H54 (cell line): ENCODE data around the gene PPP2R5D.
A peak's percentile ranks its signal among the peaks of the same experiment; 100 is the strongest.

Source experiments
- DNase-seq: peaks from one replicate; pipeline ENCODE4 v3.0.0; 2011; ENCODE audit warnings: low spot score, mixed read lengths; ENCODE audit not compliant: insufficient read length
- FAIRE-seq: peaks from 3 replicates; lab custom pipeline; 2011; peaks lifted over from hg19 to GRCh38; lab: Jason Lieb, UNC
- POLR2A ChIP-seq: IDR thresholded peaks from 2 replicates; pipeline ENCODE4 v1.6.1; 2011; ENCODE audit warnings: low read depth, mild to moderate bottlenecking, low read length

PPP2R5D gene

DNA sequence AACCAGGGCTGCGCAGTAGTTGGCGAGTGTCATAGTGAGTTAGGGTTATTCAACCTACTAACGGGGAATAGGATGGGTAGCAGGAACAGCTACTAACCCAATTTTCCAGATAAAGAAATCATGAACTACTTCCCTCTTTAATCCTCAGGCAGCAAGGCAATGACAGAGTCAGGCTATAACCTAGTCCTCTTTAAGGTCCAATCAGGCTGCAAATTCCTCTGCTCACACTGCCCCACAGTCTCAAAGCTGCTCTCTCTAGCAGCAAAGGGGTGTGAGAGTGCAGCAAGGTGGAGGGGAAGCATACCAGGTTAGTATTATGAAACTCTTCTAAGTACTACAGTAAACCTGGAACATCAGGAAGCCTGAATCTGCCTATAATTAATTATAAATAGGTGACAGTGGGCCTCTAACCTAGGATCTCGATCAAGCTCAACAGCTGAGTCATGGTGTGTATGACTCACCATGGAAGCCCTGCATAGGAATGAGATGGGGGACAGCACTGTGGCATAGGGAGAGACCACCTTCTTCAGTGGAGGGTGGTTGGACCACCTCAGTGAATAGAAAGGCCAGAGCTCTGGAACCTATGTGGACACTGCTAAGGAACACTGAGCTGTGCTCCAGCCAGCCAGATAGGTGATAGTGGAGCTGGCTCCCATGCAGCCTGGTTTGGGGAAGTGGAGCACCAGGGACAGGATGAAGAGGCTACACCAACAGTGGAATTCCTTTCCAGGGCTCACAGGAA, 13.3 kb upstream of the PPP2R5D start:
- TF ChIP-seq POLR2A: 0 out of 2 replicates have a peak, but pooled peaks have one; percentile 14
- DNase-seq (no peak), FAIRE-seq (no peak)

- FAIRE-seq: no peak
- TF ChIP-seq POLR2A: no peak
- no peak for DNase-seq
Observed at GRCh38 chr6:42971746-42972327, 12.5 kb upstream of the PPP2R5D start.

- no peak for TF ChIP-seq POLR2A
- FAIRE-seq: no peak
- DNase-seq: no peak
Observed at GRCh38 chr6:42973926-42974325, 10.4 kb upstream of the PPP2R5D start.

DNA sequence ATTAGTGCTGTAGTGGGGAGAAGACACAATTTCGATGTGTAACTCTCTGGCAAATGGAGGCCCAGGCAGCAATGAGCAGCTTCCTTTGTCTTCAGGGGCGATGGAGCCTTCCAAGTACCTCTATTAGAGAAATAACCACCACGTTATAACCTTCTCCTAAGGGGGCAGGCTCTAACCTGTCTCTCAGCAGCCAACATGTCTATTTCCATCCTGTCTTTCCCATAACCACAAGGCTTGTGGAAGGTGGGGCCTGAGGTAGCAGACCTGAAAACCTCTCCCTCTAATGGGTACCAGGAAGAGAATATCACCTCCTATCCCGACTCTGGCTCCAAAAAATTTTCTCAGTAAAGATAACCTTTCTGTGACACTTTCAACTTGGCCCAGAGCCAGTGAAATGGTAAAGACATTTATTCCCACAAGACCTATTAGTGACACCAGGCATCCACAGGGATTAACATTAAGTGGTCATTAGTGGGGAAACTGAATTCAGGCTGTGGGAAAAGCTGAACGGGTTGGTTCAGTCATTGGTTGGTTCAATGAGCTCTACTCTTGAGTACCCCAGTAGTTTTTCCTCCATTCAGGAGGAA, 9.4 kb upstream of the PPP2R5D start:
- DNase-seq: no peak
- TF ChIP-seq POLR2A: no peak
- FAIRE-seq: no peak

GRCh38 chr6:42978487-42978838, 5.9 kb upstream of the PPP2R5D start:
- no peak for DNase-seq

DNA sequence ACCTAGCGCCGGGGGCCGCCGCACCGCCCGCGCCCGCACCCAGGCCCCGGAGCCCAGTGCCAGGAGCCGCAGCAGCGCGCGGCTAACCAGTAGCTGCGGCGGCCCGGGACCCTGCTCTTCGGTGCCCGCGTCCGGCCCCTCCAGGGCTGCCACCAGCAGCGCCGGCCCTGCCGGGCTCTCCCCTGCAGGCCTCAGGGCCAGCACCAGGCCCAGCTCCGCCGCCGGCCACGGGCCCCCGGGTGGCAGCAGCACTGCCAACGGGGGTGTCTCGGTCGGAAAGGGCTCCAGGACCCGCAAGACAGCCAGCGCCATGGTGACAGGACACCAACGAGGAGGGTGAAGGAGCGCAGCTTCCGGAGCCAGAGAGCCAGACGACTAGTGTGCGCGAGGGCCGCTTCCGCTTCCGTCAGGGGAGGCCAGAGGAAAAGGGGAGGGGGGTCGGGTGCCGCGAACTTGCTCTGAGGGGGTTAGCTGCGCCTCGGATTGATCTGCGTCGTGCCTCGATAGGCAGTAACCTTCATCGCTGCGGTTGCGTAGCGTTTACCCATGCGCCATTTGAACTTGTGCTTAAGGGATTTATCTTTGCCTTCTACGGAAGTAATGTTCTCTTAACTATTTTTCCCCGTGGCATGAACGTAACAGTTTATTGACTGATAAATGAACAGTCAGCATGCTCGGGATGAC, 5.4 kb upstream of the PPP2R5D start, which contains the start of gene PEX6:
Gene PEX6, minus strand, starts transcription at position 343 of the 684 bp plus-strand sequence. Its CDS starts 31 bp downstream, at position 312.
- TF ChIP-seq POLR2A: peak; percentile 79
- no peak for FAIRE-seq
- DNase-seq: peak; percentile 87

More at GRCh38 chr6:42978487-42978838, 5.9 kb upstream of the PPP2R5D start:
- peak; percentile 15; the same call in 1 of the 2 replicates for TF ChIP-seq POLR2A
- no peak for FAIRE-seq

- TF ChIP-seq POLR2A: no peak
- DNase-seq (peak; percentile 67), FAIRE-seq (no peak)
Observed at GRCh38 chr6:42979523-42980177, 4.7 kb upstream of the PPP2R5D start.

GRCh38 chr6:42981836-42982235, 2.5 kb upstream of the PPP2R5D start:
- no peak for TF ChIP-seq POLR2A
- no peak for DNase-seq
- no peak for FAIRE-seq

DNA sequence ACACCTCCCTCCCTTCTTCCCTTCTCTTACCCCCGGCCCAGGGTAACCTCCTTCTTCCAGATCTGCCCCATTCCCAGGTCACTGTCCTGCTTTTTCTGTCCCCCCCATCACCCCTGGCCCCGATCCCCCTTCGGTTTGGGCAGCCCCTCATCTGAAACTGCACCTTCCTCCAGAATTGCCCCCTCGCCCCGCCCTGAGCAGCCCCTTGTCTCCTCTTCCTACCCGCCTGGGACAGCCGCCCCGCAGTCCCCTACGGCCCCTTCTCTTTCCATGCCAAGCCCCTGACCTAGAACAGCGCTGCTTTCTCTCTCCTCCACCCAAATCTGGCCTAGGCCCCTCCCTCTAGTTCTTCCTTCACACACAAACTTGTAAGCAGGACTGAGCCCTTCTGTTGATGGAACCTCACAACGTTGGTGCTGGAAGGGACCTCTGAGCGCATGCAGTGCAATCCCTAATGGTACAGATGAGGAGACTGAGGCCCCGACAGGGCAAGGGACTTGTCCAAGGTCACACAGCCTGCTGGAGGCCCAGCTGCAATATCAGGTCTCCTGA, 630 bp downstream of the PPP2R5D start:
- no peak for TF ChIP-seq POLR2A
- no peak for FAIRE-seq
- DNase-seq: no peak

DNA sequence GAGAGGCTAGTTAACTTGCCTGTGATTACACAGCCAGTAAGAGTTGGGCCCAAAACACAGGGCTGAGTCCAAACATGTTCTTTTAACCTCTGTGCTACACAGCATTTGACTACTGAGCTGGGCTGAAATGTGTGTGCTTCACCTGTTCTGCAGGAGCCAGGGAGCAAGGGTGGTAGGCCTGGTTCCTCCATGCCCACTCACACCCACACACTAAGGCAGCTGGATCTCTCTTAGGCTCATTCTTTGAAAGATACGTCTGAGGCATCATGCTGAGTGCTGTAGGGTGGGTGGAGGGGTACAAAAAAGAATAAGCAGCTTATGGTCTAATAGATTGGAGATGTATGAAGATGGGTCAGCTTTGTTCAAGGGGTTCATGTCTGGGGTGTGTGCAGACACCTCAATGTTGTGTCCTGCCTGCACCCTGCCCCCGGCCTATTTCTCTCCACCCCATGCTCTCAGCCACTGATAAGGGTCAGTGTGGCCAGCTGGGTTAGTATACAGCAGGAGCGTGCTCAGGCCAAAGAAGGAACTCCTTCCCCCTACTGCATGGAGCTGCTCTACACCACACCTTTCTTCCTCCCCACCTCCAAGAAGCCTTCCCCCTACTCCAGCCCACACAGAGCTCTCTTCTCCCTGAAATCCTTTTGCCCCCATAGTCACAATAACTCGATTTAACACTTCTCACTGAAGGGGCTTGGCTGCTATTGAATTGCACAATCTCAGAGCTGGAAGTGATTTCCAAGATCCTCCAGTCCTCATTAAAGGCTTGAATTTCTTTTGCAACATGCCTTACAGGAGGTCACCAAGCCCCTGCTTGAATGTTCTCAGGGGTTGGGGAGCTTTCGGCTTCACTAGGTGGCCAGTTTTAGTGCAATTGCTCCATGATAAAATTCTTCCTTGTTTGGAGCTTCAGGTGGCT, 3.4 kb downstream of the PPP2R5D start:
- TF ChIP-seq POLR2A: no peak
- FAIRE-seq (no peak), DNase-seq (no peak)

GRCh38 chr6:42988486-42989020, 4.2 kb downstream of the PPP2R5D start:
- no peak for TF ChIP-seq POLR2A
- FAIRE-seq (no peak), DNase-seq (no peak)

DNA sequence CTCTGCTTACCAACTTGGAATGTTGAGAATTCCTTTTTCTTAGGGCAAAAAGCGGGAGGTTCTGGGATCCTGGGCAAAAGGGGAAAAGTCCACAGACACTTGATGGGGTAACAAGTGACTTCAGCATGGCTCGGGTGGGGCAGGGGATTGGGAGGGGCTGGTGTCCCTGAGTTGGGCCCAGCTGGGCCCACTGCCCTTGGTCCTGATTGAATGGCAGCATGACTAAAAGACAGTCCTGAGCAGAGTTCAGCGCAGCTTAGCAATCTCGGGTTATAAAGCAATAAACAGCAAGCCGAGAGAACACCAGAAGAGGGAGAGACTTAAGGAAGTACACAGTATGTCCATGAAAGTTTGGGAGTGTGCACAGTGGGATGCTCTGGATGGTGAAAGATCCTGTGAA, 5.6 kb downstream of the PPP2R5D start:
- no peak for FAIRE-seq
- no peak for DNase-seq
- TF ChIP-seq POLR2A: no peak
